Measurements from ENCODE around the gene RAD9B.

GRCh38 chr12:110540048-110540447 lies 37.9 kb downstream of the RAD9B start:
- TF ChIP-seq CTCF (conservative IDR thresholded peaks at IDR 0.05) = no peak
- TF ChIP-seq ZFX (IDR thresholded peaks at IDR 0.05) = no peak

All from C4-2B (cell line).